ENCODE data around the gene SPAG17. TPM values are rescaled to one million over a fixed set of nuclear protein-coding genes. Genes with fewer than 3 reads are reported as not detected.

Gene SPAG17
- total RNA-seq, 1 donor from 2014 or later: 1.6 TPM

DNA sequence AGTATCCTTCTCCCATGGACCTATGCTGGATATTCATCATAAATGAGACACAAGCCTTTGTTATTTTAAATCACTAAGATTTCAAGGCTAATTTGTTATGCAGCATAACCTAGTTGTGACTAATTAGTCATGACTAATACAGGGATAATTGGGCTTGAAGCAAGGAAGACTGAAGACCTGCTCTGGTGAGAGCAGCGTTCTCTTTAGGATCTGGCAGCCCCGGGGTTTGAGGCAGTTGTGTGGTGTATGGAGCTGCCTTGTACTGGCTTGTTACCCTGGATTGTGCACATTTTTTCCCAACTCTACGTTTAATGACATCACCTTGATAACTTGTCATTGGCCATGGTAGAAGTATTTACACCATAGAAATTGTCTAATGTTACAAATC, 25.7 kb upstream of the SPAG17 start:
- Histone ChIP-seq H3K9me3 (ENCODE audit: low read depth) (no peaks in the 10 kb centered on the region), H3F3A (ENCODE audit: low read depth) (no peaks in the 10 kb centered on the region), H3K27me3 (no peaks in the 10 kb centered on the region), H2AFZ (replicated peaks) (no peak overlapping the region), H3K79me2 (ENCODE audit: low read depth) (no peaks in the 10 kb centered on the region), H3K36me3 (no peaks in the 10 kb centered on the region), H3K4me1 (no peaks in the 10 kb centered on the region), H3K4me2 (no peak overlapping the region), H3K9ac (no peak overlapping the region), H3K27ac (no peak overlapping the region), H3K4me3 (no peak overlapping the region), H4K20me1 (ENCODE audit: low read depth) (no peaks in the 10 kb centered on the region)
- Mint-ChIP-seq H3K36me3 (no peaks in the 10 kb centered on the region), H3K4me1 (no peaks in the 10 kb centered on the region), H3K9me3 (no peaks in the 10 kb centered on the region), H3K4me3 (no peak overlapping the region), H3K27me3 (ENCODE audit: insufficient read depth, low read depth) (peaks cover 3% of the 10 kb centered on the region), H3K27ac (no peak overlapping the region)
- TF ChIP-seq CTCF (IDR thresholded peaks at IDR 0.05) (no peak), EZH2 (IDR thresholded peaks at IDR 0.05) (no peak), EZH2phosphoT487 (IDR thresholded peaks at IDR 0.05) (no peak)
- DNase-seq (ENCODE audit: low spot score): no peak

DNA sequence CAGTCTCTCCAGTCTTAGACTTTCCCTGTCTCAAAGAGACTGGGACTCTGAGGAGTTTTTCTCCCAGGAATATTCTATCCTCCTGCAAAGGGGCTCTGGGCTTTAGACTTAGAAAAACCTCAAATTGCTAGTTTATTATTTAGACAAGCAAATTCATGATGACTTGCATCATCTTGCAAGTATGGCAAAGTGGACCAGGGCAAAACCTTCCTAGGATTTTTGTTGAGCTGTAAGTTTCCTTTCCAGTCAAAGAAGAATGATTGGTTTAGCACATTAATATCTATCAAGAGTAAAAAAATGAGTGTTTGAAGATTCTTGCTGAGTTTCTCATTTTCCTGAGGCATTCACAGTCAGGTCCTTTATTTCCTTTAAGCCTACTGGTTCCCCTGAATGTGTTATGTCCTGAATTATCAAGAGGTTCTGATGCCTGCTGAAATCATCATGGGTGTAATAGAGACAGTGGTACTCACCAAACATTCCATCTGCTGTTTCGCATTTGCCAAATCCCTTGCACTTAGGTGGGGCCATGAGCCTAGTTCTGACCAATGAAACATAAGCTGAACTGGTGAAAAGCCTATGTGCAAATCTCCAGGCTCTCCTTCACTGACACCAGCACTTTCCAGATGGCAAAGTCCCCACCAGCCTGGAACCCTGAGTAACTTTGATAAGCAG, 25.2 kb upstream of the SPAG17 start:
- H3K27ac Mint-ChIP-seq: no peak overlapping the region
- no peaks in the 10 kb centered on the region for H3K9me3 Mint-ChIP-seq
- no peak overlapping the region for H3K4me3 Mint-ChIP-seq
- H4K20me1 ChIP-seq (ENCODE audit: low read depth): no peaks in the 10 kb centered on the region
- H3K4me2 ChIP-seq: no peak overlapping the region
- H3K4me1 ChIP-seq: no peaks in the 10 kb centered on the region
- no peaks in the 10 kb centered on the region for H3K4me1 Mint-ChIP-seq
- no peaks in the 10 kb centered on the region for H3F3A ChIP-seq (ENCODE audit: low read depth)
- no peaks in the 10 kb centered on the region for H3K36me3 ChIP-seq
- H3K9me3 ChIP-seq (ENCODE audit: low read depth): no peaks in the 10 kb centered on the region
- no peak for DNase-seq (ENCODE audit: low spot score)
- H3K27ac ChIP-seq: no peak overlapping the region
- H3K27me3 ChIP-seq: no peaks in the 10 kb centered on the region
- peaks cover 3% of the 10 kb centered on the region for H3K27me3 Mint-ChIP-seq (ENCODE audit: insufficient read depth, low read depth)
- TF ChIP-seq CTCF (IDR thresholded peaks at IDR 0.05) (no peak), EZH2 (IDR thresholded peaks at IDR 0.05) (no peak), EZH2phosphoT487 (IDR thresholded peaks at IDR 0.05) (no peak)
- no peak overlapping the region for H3K9ac ChIP-seq
- no peak overlapping the region for H2AFZ ChIP-seq (replicated peaks)
- H3K36me3 Mint-ChIP-seq: no peaks in the 10 kb centered on the region
- no peaks in the 10 kb centered on the region for H3K79me2 ChIP-seq (ENCODE audit: low read depth)
- no peak overlapping the region for H3K4me3 ChIP-seq

DNA sequence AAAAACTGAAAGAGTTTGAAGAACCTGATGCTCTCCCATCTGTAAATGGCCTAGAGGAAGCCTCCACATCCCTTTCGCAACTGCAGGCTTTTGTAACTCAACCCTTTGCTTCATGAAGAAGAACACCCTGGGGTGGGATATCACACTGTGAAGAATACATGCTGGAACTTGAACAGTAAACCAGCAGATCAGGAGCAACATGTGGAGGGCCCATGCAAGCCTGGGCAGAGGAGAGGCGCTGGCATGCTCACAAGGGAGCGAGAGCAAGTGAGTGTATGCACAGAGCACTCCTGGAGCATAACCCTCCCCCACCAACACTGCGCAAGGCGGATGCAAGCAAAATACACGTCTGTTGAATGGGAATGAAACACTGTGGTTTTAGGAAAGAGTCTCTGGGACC, 24.6 kb upstream of the SPAG17 start:
- Mint-ChIP-seq H3K4me1 (no peaks in the 10 kb centered on the region), H3K36me3 (no peaks in the 10 kb centered on the region)
- no peak for DNase-seq (ENCODE audit: low spot score)

More for the DNA sequence above, 24.6 kb upstream of the SPAG17 start:
- H3F3A ChIP-seq (ENCODE audit: low read depth): no peaks in the 10 kb centered on the region
- no peak overlapping the region for H3K27ac Mint-ChIP-seq
- no peak overlapping the region for H3K4me2 ChIP-seq
- no peak overlapping the region for H3K27ac ChIP-seq
- no peaks in the 10 kb centered on the region for H3K9me3 Mint-ChIP-seq
- no peak overlapping the region for H2AFZ ChIP-seq (replicated peaks)
- no peak overlapping the region for H3K4me3 Mint-ChIP-seq
- H3K4me3 ChIP-seq: no peak overlapping the region
- H3K4me1 ChIP-seq: no peaks in the 10 kb centered on the region
- H3K9me3 ChIP-seq (ENCODE audit: low read depth): no peaks in the 10 kb centered on the region
- no peaks in the 10 kb centered on the region for H3K79me2 ChIP-seq (ENCODE audit: low read depth)
- no peaks in the 10 kb centered on the region for H3K27me3 ChIP-seq
- H3K9ac ChIP-seq: no peak overlapping the region
- H3K27me3 Mint-ChIP-seq (ENCODE audit: insufficient read depth, low read depth): peaks cover 3% of the 10 kb centered on the region
- no peaks in the 10 kb centered on the region for H4K20me1 ChIP-seq (ENCODE audit: low read depth)
- TF ChIP-seq EZH2phosphoT487 (IDR thresholded peaks at IDR 0.05) (no peak), EZH2 (IDR thresholded peaks at IDR 0.05) (no peak), CTCF (IDR thresholded peaks at IDR 0.05) (no peak)
- H3K36me3 ChIP-seq: no peaks in the 10 kb centered on the region
